RWPE2 (cell line): ENCODE data around the gene ELL.

Experiments used
- ATAC-seq: fragments of 200-7000 bp; cut with Tn5 transposase; 3 replicates; pipeline ENCODE4 v1.9.1; 2021; ENCODE audit warnings: low read depth
- DNase-seq: peaks from one replicate; pipeline ENCODE4 v3.0.0-alpha.2; 2020; ENCODE audit warnings: low spot score
- H3K27ac ChIP-seq: fragments of 450-650 bp; 2 replicates; pipeline ENCODE4 v1.5.1; 2017; ENCODE audit warnings: mild to moderate bottlenecking; ENCODE audit not compliant: poor library complexity, severe bottlenecking
- H3K27me3 ChIP-seq: fragments of 250-450 bp; sonication (Bioruptor Pico); 2 replicates; pipeline ENCODE4 v1.5.1; 2021; ENCODE audit warnings: mild to moderate bottlenecking, moderate library complexity; ENCODE audit not compliant: insufficient read depth, poor library complexity, severe bottlenecking
- H3K36me3 ChIP-seq: fragments of 250-450 bp; sonication (Bioruptor Pico); 2 replicates; pipeline ENCODE4 v1.5.1; 2020; ENCODE audit warnings: low read depth, mild to moderate bottlenecking, moderate library complexity
- H3K4me1 ChIP-seq: fragments of 250-450 bp; sonication (Bioruptor Pico); 2 replicates; pipeline ENCODE4 v1.5.1; 2021; ENCODE audit warnings: mild to moderate bottlenecking, moderate library complexity; ENCODE audit not compliant: insufficient read depth, poor library complexity, severe bottlenecking
- H3K4me3 ChIP-seq: fragments of 250-450 bp; sonication (Bioruptor Pico); 2 replicates; pipeline ENCODE4 v1.5.1; 2021; ENCODE audit warnings: mild to moderate bottlenecking, moderate library complexity; ENCODE audit not compliant: severe bottlenecking
- H3K9me3 ChIP-seq: fragments of 250-450 bp; sonication (Bioruptor Pico); 2 replicates; pipeline ENCODE4 v1.5.1; 2021; ENCODE audit warnings: mild to moderate bottlenecking, moderate library complexity; ENCODE audit not compliant: severe bottlenecking
- TF ChIP-seq, protein P1 (sequence below): fragments of 450-650 bp; IDR thresholded peaks from one replicate; pipeline ENCODE4 v1.5.1; 2017; ENCODE audit warnings: mild to moderate bottlenecking, moderate library complexity; ENCODE audit not compliant: poor library complexity, severe bottlenecking

ELL gene

DNA sequence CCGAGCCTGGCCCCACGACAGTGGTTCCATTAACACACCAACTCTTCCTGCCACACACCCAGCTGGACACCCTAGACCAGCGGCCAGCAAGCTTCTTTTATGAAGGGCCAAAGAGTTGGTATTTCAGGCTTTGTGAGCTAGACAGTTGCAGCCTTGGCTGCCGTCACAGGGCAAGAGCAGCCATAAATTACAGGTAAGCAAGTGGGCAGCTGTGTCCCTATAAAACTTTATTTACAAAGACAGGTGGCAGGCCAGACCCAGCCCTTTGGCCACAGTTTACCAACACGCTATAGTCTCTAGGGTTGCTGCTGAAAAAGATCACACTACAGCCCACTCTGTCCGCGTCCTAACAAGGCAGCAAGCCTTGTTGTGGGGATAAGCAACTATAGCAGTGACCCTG, 13.3 kb downstream of the ELL start:
- Histone ChIP-seq H3K4me3 (no peak overlapping the region), H3K4me1 (peaks cover 9% of the 10 kb centered on the region), H3K27me3 (no peaks in the 10 kb centered on the region), H3K36me3 (no peaks in the 10 kb centered on the region; the same call in 1 of the 2 replicates), H3K27ac (no peak overlapping the region), H3K9me3 (no peaks in the 10 kb centered on the region)
- TF ChIP-seq, protein P1, sequence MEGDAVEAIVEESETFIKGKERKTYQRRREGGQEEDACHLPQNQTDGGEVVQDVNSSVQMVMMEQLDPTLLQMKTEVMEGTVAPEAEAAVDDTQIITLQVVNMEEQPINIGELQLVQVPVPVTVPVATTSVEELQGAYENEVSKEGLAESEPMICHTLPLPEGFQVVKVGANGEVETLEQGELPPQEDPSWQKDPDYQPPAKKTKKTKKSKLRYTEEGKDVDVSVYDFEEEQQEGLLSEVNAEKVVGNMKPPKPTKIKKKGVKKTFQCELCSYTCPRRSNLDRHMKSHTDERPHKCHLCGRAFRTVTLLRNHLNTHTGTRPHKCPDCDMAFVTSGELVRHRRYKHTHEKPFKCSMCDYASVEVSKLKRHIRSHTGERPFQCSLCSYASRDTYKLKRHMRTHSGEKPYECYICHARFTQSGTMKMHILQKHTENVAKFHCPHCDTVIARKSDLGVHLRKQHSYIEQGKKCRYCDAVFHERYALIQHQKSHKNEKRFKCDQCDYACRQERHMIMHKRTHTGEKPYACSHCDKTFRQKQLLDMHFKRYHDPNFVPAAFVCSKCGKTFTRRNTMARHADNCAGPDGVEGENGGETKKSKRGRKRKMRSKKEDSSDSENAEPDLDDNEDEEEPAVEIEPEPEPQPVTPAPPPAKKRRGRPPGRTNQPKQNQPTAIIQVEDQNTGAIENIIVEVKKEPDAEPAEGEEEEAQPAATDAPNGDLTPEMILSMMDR, result no peak
- DNase-seq (no peak), ATAC-seq (no peak)

DNA sequence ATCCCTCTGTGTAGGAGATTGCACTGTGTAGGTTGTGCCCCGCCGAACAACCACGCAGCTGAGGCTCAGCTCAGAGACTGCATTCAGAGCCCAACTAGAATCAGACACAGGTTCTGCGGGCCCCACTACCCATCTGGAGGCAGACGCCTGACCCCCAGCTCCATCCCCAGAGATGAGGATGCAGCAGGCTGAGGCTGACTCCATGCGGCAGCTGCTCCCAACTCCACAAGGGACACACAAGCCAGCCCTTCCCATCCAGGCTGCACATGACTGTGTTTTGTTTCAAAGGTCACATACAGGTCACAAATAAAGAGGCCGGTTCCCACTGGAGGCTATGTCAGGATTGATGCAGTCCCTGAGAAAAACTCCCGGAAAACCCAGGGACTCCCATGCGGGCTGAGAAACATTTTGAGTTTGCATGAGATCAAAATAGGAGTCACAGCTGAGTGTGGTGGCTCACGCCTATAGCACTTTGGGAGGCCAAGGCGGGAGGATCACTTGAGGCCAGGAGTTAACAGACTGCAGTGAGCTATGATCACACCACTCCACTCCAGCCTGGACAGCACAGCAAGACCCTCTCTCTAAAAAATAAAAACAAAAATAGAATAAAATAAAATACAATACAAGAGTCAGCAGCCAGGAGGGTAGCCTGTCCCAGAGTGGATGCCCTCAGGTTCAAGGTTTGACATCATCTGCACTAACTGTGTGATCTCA, 14.0 kb downstream of the ELL start:
- no peak overlapping the region for H3K4me3 ChIP-seq
- no peaks in the 10 kb centered on the region; the same call in 1 of the 2 replicates for H3K36me3 ChIP-seq
- H3K27ac ChIP-seq, result no peak overlapping the region
- H3K9me3 ChIP-seq, result no peaks in the 10 kb centered on the region
- ATAC-seq, result no peak
- TF ChIP-seq, protein P1, result no peak
- no peak for DNase-seq
- no peaks in the 10 kb centered on the region for H3K27me3 ChIP-seq
- H3K4me1 ChIP-seq, result peaks cover 9% of the 10 kb centered on the region

DNA sequence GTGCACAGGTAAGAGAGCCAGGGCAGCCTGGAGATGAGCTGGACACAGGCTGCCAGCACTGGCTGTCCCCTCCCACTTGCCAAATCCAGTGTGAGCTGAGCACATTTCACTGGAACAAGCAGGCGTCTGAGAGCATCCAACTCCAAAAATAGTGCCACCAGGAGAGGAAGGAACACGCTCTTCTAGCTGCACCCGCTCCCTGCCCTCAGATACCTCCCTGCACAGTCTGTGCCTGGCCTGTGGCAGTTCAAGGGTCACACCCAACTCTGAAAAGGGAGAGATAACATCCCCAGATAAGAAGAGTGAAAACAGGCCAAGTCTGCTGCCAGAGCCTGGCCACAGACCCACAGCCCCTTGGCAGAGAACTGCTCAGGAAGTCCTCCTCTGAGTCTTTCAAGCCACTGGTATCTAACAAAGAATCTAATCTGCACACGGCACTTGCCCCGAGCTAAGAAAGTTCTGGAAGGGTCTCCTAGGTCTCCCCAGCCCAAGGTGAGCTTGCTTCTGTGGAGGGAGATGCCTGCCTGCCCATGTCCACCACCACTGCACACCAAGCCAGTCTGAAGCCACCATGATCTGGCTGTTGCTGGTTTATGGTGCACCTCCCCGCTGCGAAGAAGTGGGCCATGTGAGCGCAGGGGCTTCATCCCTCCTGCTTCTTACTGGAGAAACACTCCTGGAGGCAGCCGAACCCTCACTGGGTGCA, 14.7 kb downstream of the ELL start:
- no peak for ATAC-seq
- no peak overlapping the region for H3K27ac ChIP-seq

DNA sequence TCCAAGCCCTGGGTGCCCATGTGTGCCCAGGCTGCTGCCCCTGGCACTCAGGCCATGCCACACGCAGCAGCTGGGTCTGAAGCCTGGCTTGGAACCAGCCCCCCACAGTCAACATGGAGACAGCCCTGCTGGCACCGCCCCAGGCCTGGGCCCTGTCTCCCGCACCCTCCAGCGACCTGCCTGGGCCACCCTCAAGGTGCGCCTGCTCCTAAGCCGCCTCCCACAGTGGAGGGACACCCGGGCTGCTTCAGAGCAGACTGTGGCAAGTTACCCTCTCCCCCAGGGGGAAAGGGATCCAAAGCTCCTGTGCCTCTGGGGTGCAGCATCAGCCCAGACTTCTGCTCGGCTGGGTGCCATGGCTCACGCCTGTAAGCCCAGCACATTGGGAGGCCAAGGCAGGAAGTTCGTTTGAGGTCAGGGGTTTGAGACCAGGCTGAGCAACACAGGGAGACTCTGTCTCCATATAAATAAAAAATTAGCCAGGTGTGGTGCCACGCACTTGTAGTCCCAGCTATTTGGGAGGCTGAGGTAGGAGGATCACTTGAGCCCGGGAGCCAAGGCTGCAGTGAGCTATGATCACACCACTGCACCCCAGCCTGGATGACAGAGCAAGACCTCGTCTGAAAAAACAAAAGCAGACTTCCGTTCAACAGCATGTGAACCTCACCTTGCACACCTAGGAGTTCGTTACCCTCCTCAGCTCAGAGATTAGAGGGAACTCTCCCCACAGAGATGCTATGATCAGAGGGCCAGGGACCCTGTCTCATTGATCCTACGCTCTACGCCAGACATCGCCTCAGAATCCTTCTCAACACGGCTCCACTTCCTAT, 15.6 kb downstream of the ELL start:
- H3K4me3 ChIP-seq, result no peak overlapping the region
- no peaks in the 10 kb centered on the region for H3K27me3 ChIP-seq
- peaks cover 9% of the 10 kb centered on the region for H3K4me1 ChIP-seq
- no peaks in the 10 kb centered on the region; the same call in 1 of the 2 replicates for H3K36me3 ChIP-seq
- H3K9me3 ChIP-seq, result no peaks in the 10 kb centered on the region
- ATAC-seq, result no peak
- peak overlapping the region; percentile 0 for H3K27ac ChIP-seq
- TF ChIP-seq, protein P1, result no peak
- DNase-seq, result no peak

More for the DNA sequence above, 14.7 kb downstream of the ELL start:
- Histone ChIP-seq H3K4me1 (peaks cover 9% of the 10 kb centered on the region), H3K4me3 (no peak overlapping the region), H3K9me3 (no peaks in the 10 kb centered on the region), H3K27me3 (no peaks in the 10 kb centered on the region), H3K36me3 (no peaks in the 10 kb centered on the region; the same call in 1 of the 2 replicates)
- TF ChIP-seq, protein P1, result no peak
- no peak for DNase-seq
